CD4-positive, alpha-beta memory T cell (primary cell): ENCODE results near the gene TMEM245. TPM values are rescaled to one million over a fixed set of nuclear protein-coding genes. Genes with fewer than 3 reads are reported as not detected.

Source experiments
- CTCF ChIA-PET: fragments of 350-600 bp; sonication (Branson Sonifier 250); formaldehyde crosslinking; loops from one replicate; lab custom pipeline; 2021; ENCODE audit warnings: inconsistent platforms; ENCODE audit not compliant: partially characterized antibody; lab: Charles Lee
- POLR2A ChIA-PET: fragments of 350-600 bp; sonication (Branson Sonifier 250); formaldehyde crosslinking; loops from one replicate; lab custom pipeline; 2021; ENCODE audit not compliant: partially characterized antibody; lab: Charles Lee
- DNase-seq, 5 donors: peaks; one replicate each; pipeline versions ENCODE4 v3.0.0 to v3.0.0-alpha.2; 2020 to 2022; ENCODE audit warnings: mixed read lengths in 1 of 5
- H3K27ac ChIP-seq: one replicate; pipeline ENCODE4 v1.7.0; 2013; ENCODE audit warnings: low read depth, low read length
- H3K27me3 ChIP-seq: 2 replicates; pipeline ENCODE4 v1.7.0; 2013; ENCODE audit warnings: mild to moderate bottlenecking, low read length, moderate library complexity; ENCODE audit not compliant: insufficient read depth
- H3K36me3 ChIP-seq: 2 replicates; pipeline ENCODE4 v1.7.0; 2013; ENCODE audit warnings: mild to moderate bottlenecking, low read length, moderate library complexity; ENCODE audit not compliant: insufficient read depth
- H3K4me1 ChIP-seq: 2 replicates; pipeline ENCODE4 v1.7.0; 2013; ENCODE audit warnings: mild to moderate bottlenecking, low read length, moderate library complexity; ENCODE audit not compliant: insufficient read depth
- H3K4me3 ChIP-seq, 2 donors: one replicate each; pipeline ENCODE4 v1.7.0; 2013; ENCODE audit warnings: low read length in 2 of 2, mild to moderate bottlenecking in 1 of 2
- H3K9me3 ChIP-seq, 2 donors: one replicate each; pipeline ENCODE4 v1.7.0; 2013; ENCODE audit warnings: low read length in 2 of 2, control low read depth in 1 of 2; ENCODE audit not compliant: control insufficient read depth in 1 of 2
- H3K27ac Mint-ChIP-seq, 7 donors: one replicate each; pipeline ENCODE4 v1.8.0; 2020 to 2021; ENCODE audit warnings: mixed read lengths in 7 of 7, mild to moderate bottlenecking in 6 of 7, inconsistent platforms in 3 of 7, moderate library complexity in 3 of 7
- H3K27me3 Mint-ChIP-seq, 2 donors: one replicate each; pipeline ENCODE4 v1.8.0; 2020 to 2021; ENCODE audit warnings: mixed read lengths in 2 of 2
- H3K36me3 Mint-ChIP-seq, 2 donors: one replicate each; pipeline ENCODE4 v1.8.0; 2020 to 2021; ENCODE audit warnings: mixed read lengths in 2 of 2, inconsistent platforms in 1 of 2, mild to moderate bottlenecking in 1 of 2
- H3K4me1 Mint-ChIP-seq, 4 donors: one replicate each; pipeline ENCODE4 v1.8.0; 2020 to 2021; ENCODE audit warnings: mixed read lengths in 4 of 4, mild to moderate bottlenecking in 1 of 4
- H3K4me3 Mint-ChIP-seq, 8 donors: one replicate each; pipeline ENCODE4 v1.8.0; 2020 to 2021; ENCODE audit warnings: mixed read lengths in 8 of 8, mild to moderate bottlenecking in 7 of 8, moderate library complexity in 6 of 8, inconsistent platforms in 3 of 8
- H3K9me3 Mint-ChIP-seq, 8 donors: one replicate each; pipeline ENCODE4 v1.8.0; 2020 to 2021; ENCODE audit warnings: mixed read lengths in 8 of 8, mild to moderate bottlenecking in 5 of 8, inconsistent platforms in 3 of 8, moderate library complexity in 1 of 8
- intact Hi-C: fragments of 100-400 bp; cut with micrococcal nuclease; formaldehyde crosslinking; loops from one replicate; pipeline ENCODE4 v1.15.1; 2023
- polyA plus RNA-seq, 2 donors: library from polyadenylated mRNA; unstranded; fragments of 300-500 nt; fragmentation: Illumina TruSeq; gene quantifications; one replicate each; pipeline ENCODE4 v1.2.3, GENCODE V29; 2021
- total RNA-seq, 2 experiments: library from RNA; stranded (reverse); gene quantifications; one replicate each; pipeline ENCODE4 v1.2.3, GENCODE V29; 2021

The TMEM245 gene
- total and polyA plus RNA-seq, 4 experiments from 2014 or later, result 28.9 to 74.3 (median 57.0) TPM

- H3K4me1 ChIP-seq, result peaks cover 71% of the 10 kb centered on the region
- peaks cover 10% of the 10 kb centered on the region for H3K36me3 ChIP-seq
- H3K27ac ChIP-seq, result peak overlapping the region; percentile 56
- intact Hi-C loops, result loop anchor here (1.0 to 5.0 kb wide), 3 partner anchors 8 to 90 kb away; partner anchors contain the start of gene CTNNAL1
- H3K4me3 ChIP-seq, result peak overlapping the region; percentile 40 to 50
- CTCF ChIA-PET, result interaction anchor here (2.1 to 2.3 kb wide), 2 partner anchors 16 to 18 kb away, joined by 4 to 7 read pairs; partner anchors contain the start of gene TMEM245
- Mint-ChIP-seq H3K27me3 (no peaks in the 10 kb centered on the region), H3K4me3 (peak overlapping the region; percentile 66 to 89 (median 80)), H3K9me3 (peaks cover 0 to 8% (median 5%) of the 10 kb centered on the region in 8 donors), H3K4me1 (peaks cover 50 to 76% (median 60%) of the 10 kb centered on the region in 4 donors), H3K36me3 (peaks cover 31 to 33% of the 10 kb centered on the region in 2 donors), H3K27ac (peak overlapping the region; percentile 67 to 94 (median 88))
- POLR2A ChIA-PET, result interaction anchor here (0.6 to 8.7 kb wide), 2 partner anchors 9 to 17 kb away, joined by 3 to 99 read pairs; partner anchors contain the start of gene TMEM245
- DNase-seq, result peak; percentile 34 to 59 (median 50)
- peaks cover 0 to 5% of the 10 kb centered on the region in 2 donors for H3K9me3 ChIP-seq
- no peaks in the 10 kb centered on the region for H3K27me3 ChIP-seq
Observed at GRCh38 chr9:109101810-109102209, 17.9 kb downstream of the TMEM245 start.

- Mint-ChIP-seq H3K4me3 (peak overlapping the region; percentile 60 to 89 (median 80)), H3K4me1 (peaks cover 49 to 76% (median 60%) of the 10 kb centered on the region in 4 donors), H3K27me3 (no peaks in the 10 kb centered on the region), H3K9me3 (peaks cover 0 to 8% (median 5%) of the 10 kb centered on the region in 8 donors), H3K36me3 (peaks cover 31 to 35% of the 10 kb centered on the region in 2 donors), H3K27ac (peak overlapping the region; percentile 67 to 94 (median 89))
- Histone ChIP-seq H3K4me1 (peaks cover 71% of the 10 kb centered on the region), H3K4me3 (peak overlapping the region; percentile 40 to 50), H3K27ac (peak overlapping the region; percentile 56), H3K36me3 (peaks cover 10% of the 10 kb centered on the region), H3K27me3 (no peaks in the 10 kb centered on the region), H3K9me3 (peaks cover 0 to 5% of the 10 kb centered on the region in 2 donors)
- CTCF ChIA-PET, result interaction anchor here (0.9 to 2.1 kb wide), 6 partner anchors 8 to 22 kb away, joined by 3 to 7 read pairs (median 4); partner anchors contain the start of gene TMEM245
- POLR2A ChIA-PET, result interaction anchor here (0.9 to 8.7 kb wide), 5 partner anchors 8 to 29 kb away, joined by 3 to 99 read pairs (median 5); partner anchors contain the start of gene TMEM245
- intact Hi-C loops, result loop anchor here (5.0 kb wide), 1 partner anchor 89 kb away; the partner anchor contains the start of gene CTNNAL1
- peak in 1 of 5 donors; percentile 11 for DNase-seq
Observed at GRCh38 chr9:109101202-109101595, 18.5 kb downstream of the TMEM245 start.

- Histone ChIP-seq H3K4me1 (peaks cover 76% of the 10 kb centered on the region), H3K27ac (peak overlapping the region; percentile 56), H3K9me3 (peaks cover 0 to 5% of the 10 kb centered on the region in 2 donors), H3K36me3 (peaks cover 10% of the 10 kb centered on the region), H3K27me3 (no peaks in the 10 kb centered on the region), H3K4me3 (no peak overlapping the region)
- ChIA-PET POLR2A (interaction anchor here (0.6 to 8.7 kb wide), 6 partner anchors 9 to 869 kb away, joined by 3 to 99 read pairs (median 4); partner anchors contain the start of gene TMEM245), CTCF (interaction anchor here (0.9 to 2.1 kb wide), 8 partner anchors 9 to 148 kb away, joined by 3 to 7 read pairs (median 4); partner anchors contain the start of gene TMEM245)
- Mint-ChIP-seq H3K4me3 (peak overlapping the region; percentile 60 to 89 (median 80)), H3K4me1 (peaks cover 53 to 81% (median 65%) of the 10 kb centered on the region in 4 donors), H3K27me3 (no peaks in the 10 kb centered on the region), H3K36me3 (peaks cover 34 to 38% of the 10 kb centered on the region in 2 donors), H3K27ac (peak overlapping the region; percentile 67 to 94 (median 89)), H3K9me3 (peaks cover 0 to 8% (median 5%) of the 10 kb centered on the region in 8 donors)
- intact Hi-C loops, result loop anchor here (5.0 kb wide), 1 partner anchor 88 kb away; the partner anchor contains the start of gene CTNNAL1
- DNase-seq, result no peak
Observed at GRCh38 chr9:109100543-109101201, 19.1 kb downstream of the TMEM245 start.

GRCh38 chr9:109098960-109099308 lies 20.8 kb downstream of the TMEM245 start:
- Histone ChIP-seq H3K27ac (no peak overlapping the region), H3K4me1 (peaks cover 82% of the 10 kb centered on the region), H3K36me3 (peaks cover 5% of the 10 kb centered on the region), H3K27me3 (no peaks in the 10 kb centered on the region), H3K9me3 (peaks cover 0 to 5% of the 10 kb centered on the region in 2 donors), H3K4me3 (peak overlapping the region in 1 of 2 donors; percentile 17)
- POLR2A ChIA-PET, result interaction anchor here (8.7 kb wide), 1 partner anchor 20 kb away, joined by 99 read pairs; the partner anchor contains the start of gene TMEM245
- Mint-ChIP-seq H3K27ac (peak overlapping the region; percentile 8 to 89 (median 65)), H3K36me3 (peaks cover 29 to 42% of the 10 kb centered on the region in 2 donors), H3K4me3 (peak overlapping the region in 6 of 8 donors; percentile 26 to 59 (median 42)), H3K4me1 (peaks cover 59 to 93% (median 76%) of the 10 kb centered on the region in 4 donors), H3K27me3 (no peaks in the 10 kb centered on the region), H3K9me3 (peaks cover 0 to 8% (median 4%) of the 10 kb centered on the region in 8 donors)
- CTCF ChIA-PET, result no interaction called here
- no peak for DNase-seq
- intact Hi-C loops, result loop anchor here (10.0 kb wide), 1 partner anchor 96 kb away; no protein-coding TSS in a partner anchor

- DNase-seq, result no peak
- CTCF ChIA-PET, result interaction anchor here (0.6 to 1.0 kb wide), 2 partner anchors 19 to 20 kb away, joined by 3 to 5 read pairs; no protein-coding TSS in a partner anchor
- H3K27me3 ChIP-seq, result no peaks in the 10 kb centered on the region
- peaks cover 32 to 44% of the 10 kb centered on the region in 2 donors for H3K36me3 Mint-ChIP-seq
- H3K4me1 Mint-ChIP-seq, result peaks cover 59 to 95% (median 77%) of the 10 kb centered on the region in 4 donors
- peak overlapping the region; percentile 29 to 89 (median 65) for H3K27ac Mint-ChIP-seq
- H3K9me3 Mint-ChIP-seq, result peaks cover 0 to 5% (median 3%) of the 10 kb centered on the region in 8 donors
- H3K4me1 ChIP-seq, result peaks cover 81% of the 10 kb centered on the region
- POLR2A ChIA-PET, result interaction anchor here (1.0 to 8.7 kb wide), 2 partner anchors 20 to 25 kb away, joined by 3 to 99 read pairs; partner anchors contain the start of gene TMEM245
- peaks cover 11% of the 10 kb centered on the region for H3K36me3 ChIP-seq
- no peaks in the 10 kb centered on the region for H3K27me3 Mint-ChIP-seq
- peak overlapping the region in 1 of 2 donors; percentile 17 for H3K4me3 ChIP-seq
- intact Hi-C loops, result loop anchor here (10.0 kb wide), 1 partner anchor 96 kb away; no protein-coding TSS in a partner anchor
- peak overlapping the region in 7 of 8 donors; percentile 24 to 59 (median 39) for H3K4me3 Mint-ChIP-seq
- H3K9me3 ChIP-seq, result peaks cover 0 to 5% of the 10 kb centered on the region in 2 donors
- H3K27ac ChIP-seq, result no peak overlapping the region
Observed at GRCh38 chr9:109098171-109098959, 21.4 kb downstream of the TMEM245 start.

GRCh38 chr9:109097146-109097545 lies 22.6 kb downstream of the TMEM245 start:
- peaks cover 53 to 93% (median 76%) of the 10 kb centered on the region in 4 donors for H3K4me1 Mint-ChIP-seq
- Histone ChIP-seq H3K27me3 (no peaks in the 10 kb centered on the region), H3K9me3 (no peaks in the 10 kb centered on the region), H3K36me3 (peaks cover 18% of the 10 kb centered on the region), H3K4me1 (peaks cover 70% of the 10 kb centered on the region), H3K27ac (no peak overlapping the region), H3K4me3 (no peak overlapping the region)
- DNase-seq, result no peak
- no peaks in the 10 kb centered on the region for H3K9me3 Mint-ChIP-seq
- peaks cover 33 to 46% of the 10 kb centered on the region in 2 donors for H3K36me3 Mint-ChIP-seq
- H3K27me3 Mint-ChIP-seq, result no peaks in the 10 kb centered on the region
- intact Hi-C loops, result loop anchor here (10.0 kb wide), 1 partner anchor 98 kb away; no protein-coding TSS in a partner anchor
- peak overlapping the region; percentile 12 to 72 (median 47) for H3K4me3 Mint-ChIP-seq
- POLR2A ChIA-PET, result interaction anchor here (1.0 to 8.7 kb wide), 2 partner anchors 21 to 24 kb away, joined by 3 to 99 read pairs; partner anchors contain the start of gene TMEM245
- peak overlapping the region; percentile 18 to 86 (median 65) for H3K27ac Mint-ChIP-seq
- CTCF ChIA-PET, result interaction anchor here (1.0 to 1.4 kb wide), 2 partner anchors 12 to 21 kb away, joined by 4 to 5 read pairs; no protein-coding TSS in a partner anchor
